Kidney (tissue), 14 donors: ENCODE results near the gene GPC6. TPM values are rescaled to one million over a fixed set of nuclear protein-coding genes. Genes with fewer than 3 reads are reported as not detected.
A peak's percentile ranks its signal among the peaks of the same experiment; 100 is the strongest.

Source experiments
- DNase-seq, 5 donors: peaks; one replicate each; pipeline ENCODE4 v3.0.0-alpha.2; 2013 to 2020
- FAIRE-seq: peaks from 2 replicates; lab custom pipeline; 2012; peaks lifted over from hg19 to GRCh38; lab: Jason Lieb, UNC
- H3K27ac ChIP-seq, 2 donors: one replicate each; pipeline ENCODE4 v1.7.0; 2013; ENCODE audit warnings: low read depth in 2 of 2, low read length in 2 of 2, inconsistent platforms in 1 of 2
- H3K27me3 ChIP-seq: one replicate; pipeline ENCODE4 v1.7.1; 2013; ENCODE audit warnings: low read length, inconsistent platforms; ENCODE audit not compliant: control insufficient read depth, insufficient read depth
- H3K36me3 ChIP-seq, 3 donors: one replicate each; pipeline versions ENCODE4 v1.7.0 to v1.7.1; 2013; ENCODE audit warnings: low read length in 3 of 3, control low read depth in 1 of 3, inconsistent platforms in 1 of 3; ENCODE audit not compliant: insufficient read depth in 3 of 3, control insufficient read depth in 2 of 3
- H3K4me1 ChIP-seq, 3 donors: one replicate each; pipeline versions ENCODE4 v1.7.0 to v1.7.1; 2013; ENCODE audit warnings: low read length in 3 of 3, inconsistent platforms in 1 of 3, low read depth in 1 of 3; ENCODE audit not compliant: control insufficient read depth in 2 of 3, insufficient read depth in 2 of 3
- H3K4me3 ChIP-seq, 3 donors: one replicate each; pipeline versions ENCODE4 v1.7.0 to v1.8.1; 2013; ENCODE audit warnings: low read length in 3 of 3, control low read depth in 1 of 3, inconsistent platforms in 1 of 3
- H3K9ac ChIP-seq, 3 donors: one replicate each; pipeline versions ENCODE4 v1.7.0 to v1.7.1; 2013; ENCODE audit warnings: low read length in 3 of 3, control low read depth in 1 of 3, inconsistent platforms in 1 of 3
- H3K9me3 ChIP-seq, 3 donors: one replicate each; pipeline versions ENCODE4 v1.7.0 to v1.7.1; 2013; ENCODE audit warnings: low read length in 3 of 3, control low read depth in 1 of 3, inconsistent platforms in 1 of 3; ENCODE audit not compliant: control insufficient read depth in 2 of 3, insufficient read depth in 1 of 3
- CTCF ChIP-seq: IDR thresholded peaks from 3 replicates; pipeline ENCODE4 v1.5.1; 2012; ENCODE audit warnings: mild to moderate bottlenecking, moderate library complexity, borderline replicate concordance; ENCODE audit not compliant: insufficient read depth; ENCODE audit errors: extremely low read depth
- intact Hi-C: fragments of 100-400 bp; cut with DNase I; formaldehyde crosslinking; loops from one replicate; pipeline ENCODE4 v1.11.1; 2022
- polyA plus RNA-seq: library from polyadenylated mRNA; stranded (reverse); fragments of 350-450 nt; fragmentation: Illumina TruSeq; extraction: RNeasy Lipid Tissue Mini Kit (QIAGEN cat#74804); gene quantifications from one replicate; pipeline ENCODE4 v1.2.3, GENCODE V29; 2014; ENCODE audit warnings: low read depth, low replicate concordance; ENCODE audit not compliant: insufficient read depth
- total RNA-seq: library from RNA; stranded (reverse); fragmentation: NEBNext Ultra II Directional; extraction: Animal tissue kit (Norgen Biotek cat#: 25700); gene quantifications from one replicate; pipeline ENCODE4 v1.2.1, GENCODE V29; 2021
- donor health status: control.
- donor health status: control.
- donor health status: control.
- donor health status: control.
- donor health status: control.
- donor health status: DM: yes; HTN: yes; CAD: no.
- donor health status: Normal renal cell carcinoma (clear cell type).

The GPC6 gene
- total and polyA plus RNA-seq, 2 donors from 2014 or later, result 6.2 to 15.5 TPM

DNA sequence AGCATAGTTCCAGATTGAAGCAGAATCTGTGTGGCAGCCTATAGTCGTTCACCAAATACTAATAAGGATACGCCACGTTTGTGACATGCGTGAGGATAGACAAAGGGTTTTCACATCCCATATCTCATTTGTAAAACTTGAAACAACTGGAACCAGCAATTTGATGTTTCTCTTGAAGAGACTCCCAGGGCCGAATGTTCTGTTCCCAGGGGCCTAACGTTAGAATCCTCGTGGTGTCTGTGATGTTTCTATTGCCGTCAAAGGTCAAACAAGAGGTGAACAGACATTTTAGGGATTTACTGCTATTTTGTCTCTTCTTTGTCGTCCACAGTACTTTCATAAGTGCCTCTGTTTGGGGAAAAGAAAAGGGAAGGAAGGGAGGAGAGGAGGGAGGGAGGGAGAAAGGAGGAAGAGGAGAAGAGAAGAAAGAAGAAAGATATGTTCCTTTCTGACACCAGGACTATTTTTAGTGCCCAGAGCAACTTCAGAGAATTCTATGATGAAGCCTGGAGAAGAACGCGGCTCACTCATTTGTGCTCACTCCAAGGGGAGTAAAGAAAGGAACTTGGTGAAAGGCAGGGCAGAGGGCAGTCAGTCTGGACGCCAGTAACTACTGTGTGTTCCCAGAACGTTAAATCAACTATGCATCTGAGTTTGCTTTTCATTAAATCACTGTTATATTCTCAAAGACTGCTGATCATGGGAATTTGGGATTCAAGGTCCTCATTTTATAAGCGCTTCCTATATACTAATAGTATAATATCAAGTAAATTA, 1098.3 kb downstream of the GPC6 start:
- no peak overlapping the region for H3K4me3 ChIP-seq
- H3K27me3 ChIP-seq, result no peaks in the 10 kb centered on the region
- no peak overlapping the region for H3K9ac ChIP-seq
- H3K9me3 ChIP-seq, result no peaks in the 10 kb centered on the region
- peak in 1 of 5 donors; percentile 70 for DNase-seq
- TF ChIP-seq CTCF, result no peak
- peak overlapping the region in 1 of 2 donors; percentile 40 for H3K27ac ChIP-seq
- H3K4me1 ChIP-seq, result peaks cover 0 to 2% (median 0%) of the 10 kb centered on the region in 3 donors
- no peak for FAIRE-seq
- no peaks in the 10 kb centered on the region for H3K36me3 ChIP-seq
- intact Hi-C loops, result no loop called here

GRCh38 chr13:94325650-94326049, 1099.0 kb downstream of the GPC6 start:
- intact Hi-C loops, result no loop called here
- FAIRE-seq (no peak), DNase-seq (peak in 1 of 5 donors; percentile 28)
- Histone ChIP-seq H3K27me3 (no peaks in the 10 kb centered on the region), H3K4me3 (no peak overlapping the region), H3K4me1 (peaks cover 0 to 6% (median 0%) of the 10 kb centered on the region in 3 donors), H3K9me3 (no peaks in the 10 kb centered on the region), H3K9ac (no peak overlapping the region), H3K27ac (no peak overlapping the region), H3K36me3 (no peaks in the 10 kb centered on the region)
- TF ChIP-seq CTCF, result no peak

DNA sequence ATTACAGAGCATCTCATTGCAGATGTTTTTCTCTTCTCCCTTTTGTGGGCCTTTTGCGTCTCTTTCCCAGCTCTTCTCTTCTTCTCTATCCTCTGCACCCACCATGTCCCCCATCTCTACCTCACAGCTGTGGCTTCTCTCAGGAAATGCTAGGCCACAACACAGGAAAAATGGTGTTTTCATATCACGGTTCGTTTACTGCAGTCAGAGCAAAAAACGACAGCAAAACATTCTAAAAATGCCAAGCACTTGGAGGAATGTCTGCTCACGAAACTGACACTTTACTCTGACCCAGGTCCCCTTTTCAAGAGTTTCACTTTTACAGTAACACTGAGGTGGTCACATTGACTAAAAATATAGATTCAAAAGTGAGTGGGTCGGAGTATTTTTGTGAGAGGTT, 1100.7 kb downstream of the GPC6 start:
- Histone ChIP-seq H3K27ac (no peak overlapping the region), H3K9ac (no peak overlapping the region), H3K27me3 (no peaks in the 10 kb centered on the region), H3K9me3 (no peaks in the 10 kb centered on the region), H3K4me3 (no peak overlapping the region), H3K36me3 (no peaks in the 10 kb centered on the region), H3K4me1 (peaks cover 0 to 6% (median 0%) of the 10 kb centered on the region in 3 donors)
- DNase-seq, result peak in 3 of 5 donors; percentile 55 to 85 (median 79)
- no peak for FAIRE-seq
- intact Hi-C loops, result no loop called here
- TF ChIP-seq CTCF, result no peak
